Smooth muscle cell (in vitro differentiated cells): ENCODE measurements around the gene ARHGEF4. TPM values are rescaled to one million over a fixed set of nuclear protein-coding genes. Genes with fewer than 3 reads are reported as not detected.

Experiments
- DNase-seq: peaks from one replicate; lab custom pipeline; 2025; ENCODE audit not compliant: unreplicated experiment; lab: John Stamatoyannopoulos, UW
- H2AFZ ChIP-seq: fragments of 200-600 bp; sonication (generic); 2 replicates; pipeline ENCODE4 v1.6.0; 2016; ENCODE audit warnings: antibody characterized with exemption, low read depth, mild to moderate bottlenecking
- H3F3A ChIP-seq: fragments of 200-600 bp; sonication (generic); 2 replicates; pipeline ENCODE4 v1.6.0; 2017; ENCODE audit warnings: antibody characterized with exemption, low read depth
- H3K27ac ChIP-seq: fragments of 200-600 bp; sonication (generic); 2 replicates; pipeline ENCODE4 v1.5.1; 2016; ENCODE audit warnings: low read depth, mild to moderate bottlenecking
- H3K27me3 ChIP-seq: fragments of 200-600 bp; sonication (generic); 2 replicates; pipeline ENCODE4 v1.6.1; 2016; ENCODE audit warnings: low read depth, mild to moderate bottlenecking
- H3K36me3 ChIP-seq: fragments of 200-600 bp; sonication (generic); 2 replicates; pipeline ENCODE4 v1.5.1; 2016; ENCODE audit warnings: low read depth
- H3K4me1 ChIP-seq: fragments of 200-600 bp; sonication (generic); 2 replicates; pipeline ENCODE4 v1.5.1; 2016; ENCODE audit warnings: low read depth
- H3K4me2 ChIP-seq: fragments of 200-600 bp; sonication (generic); 2 replicates; pipeline ENCODE4 v1.6.0; 2016; ENCODE audit warnings: mild to moderate bottlenecking
- H3K4me3 ChIP-seq: fragments of 200-600 bp; sonication (generic); 2 replicates; pipeline ENCODE4 v1.5.1; 2016; ENCODE audit warnings: mild to moderate bottlenecking
- H3K79me2 ChIP-seq: fragments of 200-600 bp; sonication (generic); 2 replicates; pipeline ENCODE4 v1.6.0; 2016; ENCODE audit warnings: low read depth, mild to moderate bottlenecking
- H3K9ac ChIP-seq: fragments of 200-600 bp; sonication (generic); 2 replicates; pipeline ENCODE4 v1.6.0; 2016; ENCODE audit warnings: low read depth
- H3K9me3 ChIP-seq: fragments of 200-600 bp; sonication (generic); replicated peaks from 2 replicates; pipeline ENCODE4 v1.5.1; 2016; ENCODE audit warnings: low read depth
- H4K20me1 ChIP-seq: fragments of 200-600 bp; sonication (generic); 2 replicates; pipeline ENCODE4 v1.6.0; 2016; ENCODE audit warnings: low read depth
- WGBS: methylation state at CpG from one replicate; pipeline ENCODE4 v1.1.7; 2016; ENCODE audit warnings: low lambda C conversion rate; 5-methylcytosine and 5-hydroxymethylcytosine counted together
- polyA plus RNA-seq: library from polyadenylated mRNA; unstranded; fragments of >200 nt; fragmentation: Nextera tagmentation; extraction: Ambion mirVana; gene quantifications from 2 replicates; pipeline ENCODE4 v1.2.1, GENCODE V29; 2016
- total RNA-seq: library from RNA; depleted of rRNA; stranded (reverse); fragments of >200 nt; gene quantifications from 2 replicates; pipeline ENCODE4 v1.2.3, GENCODE V29; 2014
- TF ChIP-seq, protein P1 (sequence below): fragments of 200-600 bp; sonication (generic); IDR thresholded peaks from 2 replicates; pipeline ENCODE4 v1.5.1; 2017; ENCODE audit warnings: borderline replicate concordance, mild to moderate bottlenecking, antibody characterized with exemption; ENCODE audit not compliant: insufficient read depth, poor library complexity, severe bottlenecking

ARHGEF4 gene
- total and polyA plus RNA-seq, 2 experiments from 2014 or later: 14.9 to 16.0 TPM

- H3K27me3 ChIP-seq: no peaks in the 10 kb centered on the region
- TF ChIP-seq, protein P1, sequence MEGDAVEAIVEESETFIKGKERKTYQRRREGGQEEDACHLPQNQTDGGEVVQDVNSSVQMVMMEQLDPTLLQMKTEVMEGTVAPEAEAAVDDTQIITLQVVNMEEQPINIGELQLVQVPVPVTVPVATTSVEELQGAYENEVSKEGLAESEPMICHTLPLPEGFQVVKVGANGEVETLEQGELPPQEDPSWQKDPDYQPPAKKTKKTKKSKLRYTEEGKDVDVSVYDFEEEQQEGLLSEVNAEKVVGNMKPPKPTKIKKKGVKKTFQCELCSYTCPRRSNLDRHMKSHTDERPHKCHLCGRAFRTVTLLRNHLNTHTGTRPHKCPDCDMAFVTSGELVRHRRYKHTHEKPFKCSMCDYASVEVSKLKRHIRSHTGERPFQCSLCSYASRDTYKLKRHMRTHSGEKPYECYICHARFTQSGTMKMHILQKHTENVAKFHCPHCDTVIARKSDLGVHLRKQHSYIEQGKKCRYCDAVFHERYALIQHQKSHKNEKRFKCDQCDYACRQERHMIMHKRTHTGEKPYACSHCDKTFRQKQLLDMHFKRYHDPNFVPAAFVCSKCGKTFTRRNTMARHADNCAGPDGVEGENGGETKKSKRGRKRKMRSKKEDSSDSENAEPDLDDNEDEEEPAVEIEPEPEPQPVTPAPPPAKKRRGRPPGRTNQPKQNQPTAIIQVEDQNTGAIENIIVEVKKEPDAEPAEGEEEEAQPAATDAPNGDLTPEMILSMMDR: peak; percentile 64
- WGBS: 21% methylated on average over 9 of the region's 9 CpGs
- no peaks in the 10 kb centered on the region for H4K20me1 ChIP-seq
- peaks cover 33% of the 10 kb centered on the region for H3K4me1 ChIP-seq
- H2AFZ ChIP-seq: peak overlapping the region; percentile 26
- no peaks in the 10 kb centered on the region for H3K36me3 ChIP-seq
- no peak overlapping the region for H3K4me2 ChIP-seq
- DNase-seq: peak; percentile 22
- H3K4me3 ChIP-seq: no peak overlapping the region
- H3K9me3 ChIP-seq: no peaks in the 10 kb centered on the region
- no peaks in the 10 kb centered on the region for H3F3A ChIP-seq
- no peak overlapping the region for H3K9ac ChIP-seq
- H3K27ac ChIP-seq: no peak overlapping the region
- no peaks in the 10 kb centered on the region for H3K79me2 ChIP-seq
These were observed 37.1 kb downstream of the ARHGEF4 start for GRCh38 chr2:130873700-130874346.

GRCh38 chr2:130874512-130874911 is 37.8 kb downstream of the ARHGEF4 start:
- Histone ChIP-seq H3K27me3 (no peaks in the 10 kb centered on the region), H3F3A (no peaks in the 10 kb centered on the region), H3K36me3 (no peaks in the 10 kb centered on the region), H3K4me3 (no peak overlapping the region), H3K9me3 (no peaks in the 10 kb centered on the region), H4K20me1 (no peaks in the 10 kb centered on the region), H3K4me1 (peaks cover 33% of the 10 kb centered on the region), H3K79me2 (no peaks in the 10 kb centered on the region), H2AFZ (no peak overlapping the region), H3K9ac (no peak overlapping the region), H3K27ac (no peak overlapping the region), H3K4me2 (no peak overlapping the region)
- TF ChIP-seq, protein P1: no peak
- WGBS: 93% methylated on average over 3 of the region's 3 CpGs
- no peak for DNase-seq

DNA sequence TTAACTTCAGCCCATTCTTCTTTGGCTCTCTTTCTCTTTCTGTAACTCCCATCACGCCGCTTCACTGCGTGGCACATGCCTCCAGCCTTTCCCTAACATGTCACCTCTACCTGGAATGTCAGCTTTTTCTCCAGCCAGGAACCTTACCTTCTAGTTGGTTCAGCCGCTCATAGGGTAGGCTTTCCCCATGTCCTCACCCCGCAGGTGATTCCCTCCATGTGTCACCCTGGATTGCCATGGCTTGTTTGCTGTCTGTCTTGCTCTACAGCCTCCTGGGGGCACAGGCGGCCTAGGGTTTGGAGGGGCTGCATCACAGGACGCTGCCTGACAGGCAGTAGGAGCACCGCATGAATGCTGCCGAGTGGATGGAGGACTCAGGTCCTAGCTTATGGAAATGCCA is 39.2 kb downstream of the ARHGEF4 start:
- Histone ChIP-seq H3K4me3 (no peak overlapping the region), H3K9ac (no peak overlapping the region), H3K9me3 (no peaks in the 10 kb centered on the region), H3K27ac (no peak overlapping the region), H2AFZ (no peak overlapping the region), H3K4me2 (no peak overlapping the region), H3K79me2 (no peaks in the 10 kb centered on the region), H3K36me3 (no peaks in the 10 kb centered on the region), H3K27me3 (no peaks in the 10 kb centered on the region), H3F3A (no peaks in the 10 kb centered on the region), H3K4me1 (peaks cover 24% of the 10 kb centered on the region), H4K20me1 (no peaks in the 10 kb centered on the region)
- TF ChIP-seq, protein P1: no peak
- 96% methylated on average over 9 of the region's 9 CpGs for WGBS
- no peak for DNase-seq

DNA sequence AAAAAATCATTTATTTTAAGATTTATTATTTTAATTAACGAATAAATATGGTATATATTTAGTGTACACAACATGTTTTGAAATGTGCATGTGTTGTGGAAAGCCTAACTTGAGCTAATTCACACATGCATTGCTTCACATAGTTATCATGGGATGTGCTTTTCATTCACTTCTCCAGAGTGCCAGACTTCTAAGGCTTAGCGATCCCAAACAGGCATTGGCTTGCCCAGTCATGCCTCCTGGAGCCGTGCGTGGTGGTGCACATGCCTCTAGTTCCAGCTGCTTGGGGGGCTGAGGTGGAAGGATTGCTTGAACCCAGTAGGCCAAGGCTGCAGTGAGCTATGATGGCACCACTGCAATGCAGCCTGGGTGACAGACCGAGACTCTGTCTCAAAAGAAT is 40.5 kb downstream of the ARHGEF4 start:
- no peaks in the 10 kb centered on the region for H3K79me2 ChIP-seq
- TF ChIP-seq, protein P1: no peak
- no peaks in the 10 kb centered on the region for H3K27me3 ChIP-seq
- H3K4me3 ChIP-seq: no peak overlapping the region
- H3K4me1 ChIP-seq: peaks cover 11% of the 10 kb centered on the region
- H4K20me1 ChIP-seq: no peaks in the 10 kb centered on the region
- H3K36me3 ChIP-seq: no peaks in the 10 kb centered on the region
- no peaks in the 10 kb centered on the region for H3K9me3 ChIP-seq
- no peak overlapping the region for H3K27ac ChIP-seq
- WGBS: 78% methylated on average over 5 of the region's 5 CpGs
- H2AFZ ChIP-seq: no peak overlapping the region
- no peaks in the 10 kb centered on the region for H3F3A ChIP-seq
- no peak for DNase-seq
- H3K4me2 ChIP-seq: no peak overlapping the region
- H3K9ac ChIP-seq: no peak overlapping the region
